CD4-positive, alpha-beta T cell treated with Interleukin-21 for 1 hour (primary cell): ENCODE results near the gene ARMC12.
A peak's percentile ranks its signal among the peaks of the same experiment; 100 is the strongest.
"Not testable (repeated sequence)": the region's sequence is repeated elsewhere in the genome, so short reads cannot be mapped to it uniquely, and the experiment has no call there.

Experiments
- DNase-seq: peaks from one replicate; pipeline ENCODE4 v3.0.0-alpha.2; 2020

The ARMC12 gene

DNA sequence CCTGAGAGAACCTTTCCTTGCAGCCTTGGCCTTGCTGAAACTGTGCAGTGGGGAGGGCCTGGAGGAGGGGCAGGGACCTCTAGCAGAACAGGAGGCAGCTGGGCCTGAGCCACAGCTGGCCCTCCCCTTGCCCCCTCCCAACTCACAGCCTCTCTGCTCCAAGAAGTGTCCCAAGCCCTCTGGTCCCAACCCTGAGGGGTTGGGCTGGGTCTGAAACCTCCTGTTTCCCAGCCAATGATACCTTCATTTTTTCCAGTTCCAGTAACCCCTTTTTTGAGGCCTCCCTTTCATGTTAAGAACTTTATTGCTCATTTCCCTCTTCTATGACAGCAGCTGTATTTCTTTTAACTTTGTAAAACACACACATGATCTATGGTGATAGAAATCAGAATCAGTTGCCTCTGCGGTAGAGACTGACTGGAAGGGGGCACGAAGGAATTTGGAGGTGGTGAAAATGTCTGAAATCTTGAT is 17.9 kb upstream of the ARMC12 start:
- no peak for DNase-seq

DNA sequence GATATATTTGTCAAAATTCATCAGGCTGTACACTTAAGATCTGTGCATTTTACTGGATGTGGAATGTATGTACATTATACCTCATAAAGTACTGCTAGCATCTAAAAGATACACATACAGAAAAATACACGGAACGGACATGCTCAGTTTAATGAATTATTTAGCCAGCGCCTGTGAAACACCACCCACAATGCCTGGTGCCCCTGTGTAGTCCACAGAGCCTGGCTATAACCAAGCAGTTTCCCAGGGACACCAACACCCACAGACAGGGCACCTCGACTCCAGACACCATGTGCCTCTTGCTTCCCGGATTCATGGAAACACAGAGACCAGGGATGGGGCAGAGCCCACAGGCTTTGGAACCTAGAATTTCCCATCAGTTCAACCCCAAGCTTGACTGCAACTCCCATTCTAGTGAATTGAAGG is 17.4 kb upstream of the ARMC12 start:
- no peak for DNase-seq

DNA sequence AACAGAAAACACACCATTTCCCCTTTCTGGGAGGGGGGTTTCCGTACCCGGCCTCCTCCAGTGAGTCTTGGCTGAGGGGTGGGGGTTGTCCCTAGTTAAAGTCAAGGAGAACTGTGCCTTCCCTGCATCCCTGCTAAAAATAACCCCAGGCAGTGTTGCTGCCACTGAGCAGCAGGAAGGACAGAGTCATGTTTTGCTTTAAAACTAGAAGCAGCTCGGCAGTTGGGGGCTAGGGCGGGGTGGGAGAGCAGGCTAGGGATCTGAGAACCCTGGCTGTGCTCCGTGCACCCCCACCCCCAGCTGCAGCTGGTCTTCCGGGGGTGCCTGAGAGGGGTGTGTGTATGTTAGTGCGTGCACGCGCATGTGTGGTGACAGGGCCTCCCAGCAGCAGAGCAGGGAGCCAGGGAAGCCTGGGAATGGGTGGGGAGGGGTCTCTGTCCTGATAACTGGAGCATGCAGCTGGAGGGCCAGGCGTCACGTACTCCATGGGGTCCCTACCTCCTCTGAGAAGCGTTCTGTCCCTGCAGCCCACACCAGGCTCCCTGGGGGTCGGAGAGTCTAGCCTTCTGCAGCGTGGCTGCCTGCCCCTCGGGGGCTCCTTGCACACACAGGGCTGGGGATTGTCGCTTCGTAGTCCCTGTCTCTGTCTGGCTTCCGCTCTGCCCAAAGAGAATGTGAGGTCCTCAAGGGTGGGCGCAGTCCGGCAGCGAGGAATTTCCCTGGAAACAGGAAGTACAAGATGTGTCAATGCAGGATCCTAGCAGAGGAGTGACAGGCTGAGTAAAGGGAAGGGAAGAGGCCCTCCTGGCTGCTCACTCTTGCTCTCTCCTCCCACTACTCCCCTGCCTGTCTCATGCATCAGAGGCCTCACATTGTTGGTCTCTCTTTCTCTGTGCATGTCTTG is 16.8 kb upstream of the ARMC12 start:
- DNase-seq: peak; percentile 38

DNA sequence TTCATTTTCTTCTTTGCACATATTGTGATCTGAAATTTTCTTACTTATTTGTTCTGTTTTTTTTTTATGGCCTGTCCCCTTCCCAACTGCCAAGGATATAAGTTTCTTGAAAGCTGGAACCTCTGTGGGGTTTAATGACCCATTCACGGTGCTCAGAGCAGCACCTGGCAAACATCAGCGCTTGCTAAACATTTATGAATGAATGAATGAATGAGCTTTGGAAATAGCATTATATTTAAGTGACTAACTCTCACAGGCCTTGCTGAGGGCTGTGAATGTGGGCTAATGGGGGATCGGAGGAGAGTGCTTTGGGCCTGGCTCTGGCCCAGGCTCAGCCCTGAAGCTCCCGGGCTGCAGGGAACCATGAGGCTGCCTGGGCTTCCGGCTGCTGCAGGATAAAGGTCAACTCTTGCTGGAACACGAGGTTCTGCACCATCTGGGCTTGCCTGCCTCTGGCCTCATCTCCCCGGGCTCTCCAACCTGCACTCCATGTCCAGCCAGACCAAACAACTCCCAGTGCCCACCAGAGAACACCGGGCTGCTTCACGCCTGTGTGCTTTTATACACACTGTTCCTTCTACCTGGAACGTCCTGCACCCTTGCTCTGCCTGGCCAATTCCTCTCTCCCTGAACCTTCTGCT is 14.6 kb upstream of the ARMC12 start:
- DNase-seq: no peak

DNA sequence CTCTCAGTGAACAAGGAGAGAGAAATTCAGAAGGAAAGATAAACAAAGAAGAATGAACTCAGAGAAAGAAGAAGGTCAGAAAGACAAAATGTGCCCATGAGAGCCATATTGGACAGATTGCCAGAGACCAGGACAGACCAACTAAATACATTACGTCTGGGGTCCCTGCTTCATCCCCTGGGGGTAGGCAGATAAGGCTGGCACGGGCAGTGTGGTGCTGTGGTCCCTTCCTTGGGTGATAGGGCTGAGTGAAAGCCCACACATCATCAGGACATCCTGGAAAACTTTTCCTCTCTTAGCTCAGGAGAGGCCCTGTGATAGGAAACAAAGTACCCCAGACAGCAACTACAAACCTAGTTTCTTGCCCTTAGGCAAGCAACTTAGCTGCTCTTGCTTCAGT is 13.2 kb upstream of the ARMC12 start:
- no peak for DNase-seq

DNA sequence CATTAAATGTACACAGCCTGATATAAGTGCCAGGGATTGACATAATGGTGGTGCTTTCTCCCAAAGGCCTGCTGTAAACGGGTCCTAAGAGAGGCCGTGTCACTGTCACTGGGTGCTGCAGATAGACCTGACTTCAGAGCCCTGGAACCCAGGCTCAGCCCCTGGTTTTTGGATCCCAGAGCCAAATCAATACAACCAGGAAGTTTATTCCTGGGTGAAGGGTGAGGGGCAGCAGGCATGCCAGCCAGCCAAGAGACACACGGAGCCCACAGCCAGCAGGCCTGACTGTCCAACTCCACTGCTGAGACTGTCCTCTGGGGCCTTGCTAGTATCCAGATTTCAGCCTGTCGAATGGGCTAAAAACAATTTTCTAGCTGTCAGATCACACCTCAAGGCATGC is 12.8 kb upstream of the ARMC12 start:
- DNase-seq: no peak

DNA sequence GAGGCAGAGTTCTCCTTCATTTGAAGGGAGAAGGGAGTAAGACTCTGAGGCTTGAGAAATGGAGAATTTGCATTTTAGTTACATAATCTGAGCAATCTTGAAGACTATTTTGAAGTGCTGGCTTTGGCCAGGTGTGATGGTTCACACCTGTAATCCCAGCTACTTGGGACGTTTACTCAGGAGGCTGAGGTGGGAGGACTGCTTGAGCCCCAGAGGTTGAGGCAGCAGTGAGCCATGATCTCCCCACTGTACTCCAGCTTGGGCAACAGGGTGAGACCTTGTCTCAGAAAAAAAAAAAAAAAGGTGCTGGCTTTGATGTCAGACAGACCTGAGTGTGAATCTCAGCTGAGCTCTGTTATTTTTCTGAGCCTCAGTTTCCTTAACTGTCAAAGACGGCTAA is 12.4 kb upstream of the ARMC12 start:
- DNase-seq: no peak

DNA sequence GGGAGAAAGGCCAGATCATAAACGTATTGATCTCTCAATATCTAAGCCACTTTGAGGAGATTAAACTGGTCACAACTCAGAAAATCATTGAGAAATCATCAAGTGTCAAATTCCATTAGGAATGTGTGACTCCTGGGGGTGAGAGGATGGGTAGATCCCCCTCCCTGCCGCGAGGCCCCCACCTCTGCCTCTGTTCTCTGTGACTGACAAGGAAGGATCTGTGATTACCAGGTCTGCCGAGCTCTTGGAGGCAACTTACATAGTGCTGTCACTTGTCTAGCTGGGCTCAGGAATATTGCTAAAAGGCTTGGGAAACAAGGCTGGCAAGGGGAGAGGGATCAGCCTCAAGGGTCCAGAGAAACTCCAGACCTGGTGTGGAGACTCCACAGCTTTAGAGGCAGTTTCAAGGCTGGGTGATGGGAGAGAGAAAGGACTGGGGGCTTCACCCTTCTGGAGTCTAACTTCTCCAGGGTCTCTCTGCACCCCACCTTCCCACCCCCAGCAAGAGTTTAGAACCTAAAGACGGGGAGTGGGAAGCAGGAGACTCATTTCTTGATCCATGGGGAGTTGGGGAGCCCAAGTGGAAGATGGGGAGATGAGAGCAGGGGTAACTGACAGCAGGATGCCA is 11.6 kb upstream of the ARMC12 start:
- no peak for DNase-seq

DNA sequence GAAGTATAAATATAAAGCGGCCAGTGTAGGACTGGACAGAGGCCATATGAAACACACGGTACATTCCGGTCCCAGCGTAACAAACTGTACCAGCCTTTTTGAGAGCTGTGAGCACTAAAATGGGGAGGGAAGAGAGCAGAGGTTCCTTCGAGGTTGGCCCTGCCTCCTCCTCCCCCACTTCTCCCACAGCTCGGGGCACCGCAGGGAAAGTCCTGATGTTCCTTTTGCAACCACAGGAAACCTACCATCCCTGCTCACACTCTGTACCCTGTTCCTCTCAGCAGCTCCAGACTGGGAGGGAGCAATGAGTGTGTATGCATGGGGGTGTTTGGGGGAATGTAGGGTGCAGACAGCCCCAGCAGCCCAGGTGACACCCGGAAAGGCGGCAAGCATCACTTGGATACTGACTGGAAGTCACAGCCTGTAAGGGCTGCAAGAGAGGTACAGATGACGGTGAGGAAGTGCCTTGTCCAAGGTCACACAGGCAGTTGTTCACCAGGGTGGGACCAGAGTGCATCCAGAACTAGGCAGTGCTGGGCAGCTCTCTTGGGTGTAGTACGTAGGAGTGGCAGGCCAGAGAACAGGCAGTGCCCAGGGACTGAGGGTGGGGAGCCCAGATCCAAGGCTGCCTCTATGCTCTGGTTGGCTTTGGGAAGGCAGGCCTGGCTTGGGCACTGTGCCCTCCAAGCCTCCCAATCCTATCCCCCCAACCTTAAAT is 11.0 kb upstream of the ARMC12 start:
- DNase-seq: no peak

DNA sequence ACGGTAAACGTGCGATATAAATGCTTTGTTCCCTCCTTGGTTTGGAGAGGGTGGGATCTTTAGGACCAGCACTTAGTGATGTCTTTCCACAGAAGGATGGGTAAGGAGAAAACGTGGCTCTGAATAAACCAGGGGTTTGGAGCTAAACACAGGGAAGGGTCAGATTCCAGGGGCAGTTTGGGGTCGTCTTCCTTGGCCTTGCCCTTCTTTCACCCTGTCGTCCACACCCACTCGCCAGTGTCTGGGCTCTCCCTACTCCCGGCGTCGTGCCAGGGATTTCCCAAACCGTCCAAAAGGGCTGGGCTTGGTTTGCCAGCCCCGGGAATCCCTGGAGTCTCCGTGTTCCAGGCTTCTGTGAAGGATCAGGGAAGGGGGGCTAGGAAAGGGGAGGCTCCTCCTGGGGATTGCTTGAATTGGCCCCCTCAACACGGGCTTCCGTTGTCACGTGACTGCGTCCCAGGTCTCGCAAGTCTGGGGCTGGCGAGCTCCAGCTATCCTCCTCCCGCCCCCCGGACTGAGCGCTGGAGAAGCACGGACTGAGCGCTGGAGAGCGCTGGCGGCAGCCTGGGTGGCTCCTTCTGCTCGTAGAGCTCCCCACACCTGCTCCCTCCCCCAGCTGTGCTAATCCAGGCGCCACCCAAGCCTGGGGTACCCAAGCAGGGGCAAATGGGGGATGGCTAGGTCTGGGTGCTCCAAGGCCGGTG is 9.4 kb upstream of the ARMC12 start:
- no peak for DNase-seq

DNA sequence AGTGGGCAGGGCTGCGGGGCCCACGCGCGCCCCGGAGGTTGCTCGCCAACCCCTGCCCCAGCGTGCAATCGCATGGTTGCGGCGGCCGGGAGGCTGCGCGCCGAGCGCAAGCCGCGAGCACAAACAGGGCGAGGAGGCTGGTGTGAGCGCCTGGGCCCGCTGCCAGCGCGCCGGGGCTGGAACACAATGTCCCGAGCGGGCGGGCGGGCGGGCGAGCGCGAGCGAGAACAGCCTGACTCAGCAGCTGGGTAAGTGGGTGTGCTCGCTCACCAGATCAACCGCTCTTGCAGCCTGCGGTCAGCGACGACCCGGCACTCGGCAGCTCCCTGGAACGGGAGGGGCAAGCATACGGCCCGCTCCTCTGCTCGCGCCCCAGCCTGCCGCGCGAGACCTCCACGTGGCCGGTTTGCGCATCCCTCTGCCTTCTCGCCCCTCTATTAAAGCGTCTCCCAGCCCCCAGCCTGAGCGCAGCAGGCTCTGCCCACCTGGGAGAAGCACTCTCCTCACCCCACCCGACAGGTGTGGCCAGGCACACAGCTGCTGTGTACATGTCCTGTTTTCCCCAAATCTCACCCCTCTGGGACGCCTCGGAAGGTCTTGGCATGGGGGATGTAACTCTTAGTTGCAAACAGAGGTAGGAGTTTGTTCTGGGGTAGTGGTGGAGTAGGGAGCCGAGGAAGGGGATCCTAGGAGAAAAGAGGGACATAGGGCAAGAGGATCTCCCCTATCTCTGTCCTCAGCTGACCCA is 8.7 kb upstream of the ARMC12 start:
- peak; percentile 91 for DNase-seq

DNA sequence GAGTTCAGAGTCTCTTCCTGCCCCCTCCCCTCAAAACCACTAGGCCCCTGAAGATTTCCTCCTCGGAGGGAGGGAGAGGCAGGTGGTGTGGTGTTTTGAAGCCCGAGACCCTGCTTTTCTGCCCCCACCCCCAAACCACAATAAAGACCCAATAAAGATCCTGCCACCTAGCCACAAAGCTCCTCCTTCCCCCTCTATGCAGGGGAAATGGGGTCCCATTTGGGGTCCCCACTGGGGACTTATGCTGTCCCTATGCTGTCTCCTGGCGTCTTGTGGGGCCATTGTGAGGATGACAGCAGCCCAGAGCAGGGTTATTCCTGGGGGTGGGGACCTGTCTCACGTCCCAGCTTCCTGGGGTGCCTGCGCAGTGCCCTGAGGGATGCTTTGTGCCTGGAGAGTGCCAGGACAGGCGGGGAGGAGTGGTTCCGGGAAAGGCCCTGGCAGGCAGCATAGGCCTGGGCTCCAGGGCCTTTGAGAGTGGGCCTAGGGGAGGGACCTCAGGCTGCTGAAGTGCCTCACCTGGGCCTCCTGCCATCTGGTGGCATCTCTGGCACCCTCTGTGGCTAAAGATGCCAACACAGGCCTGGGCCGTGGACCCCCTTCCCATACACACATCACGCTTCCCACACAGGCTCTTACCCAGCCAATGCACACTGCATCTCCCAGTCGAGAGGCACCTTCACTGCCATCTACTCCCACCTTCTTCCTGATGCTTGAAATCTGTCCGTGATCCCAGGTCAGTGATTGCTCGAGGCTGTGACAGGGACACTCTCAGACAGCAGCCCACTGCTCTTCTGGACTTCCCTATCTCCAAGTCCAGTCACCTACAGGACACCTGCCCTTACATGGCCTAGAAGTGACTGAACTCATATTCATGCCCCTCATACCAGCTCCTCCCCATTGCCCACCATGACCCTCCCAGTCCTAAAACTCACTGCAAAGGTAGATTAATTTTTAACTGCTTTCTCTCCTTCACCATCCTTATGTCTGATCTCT is 7.9 kb upstream of the ARMC12 start:
- DNase-seq: peak; percentile 53

DNA sequence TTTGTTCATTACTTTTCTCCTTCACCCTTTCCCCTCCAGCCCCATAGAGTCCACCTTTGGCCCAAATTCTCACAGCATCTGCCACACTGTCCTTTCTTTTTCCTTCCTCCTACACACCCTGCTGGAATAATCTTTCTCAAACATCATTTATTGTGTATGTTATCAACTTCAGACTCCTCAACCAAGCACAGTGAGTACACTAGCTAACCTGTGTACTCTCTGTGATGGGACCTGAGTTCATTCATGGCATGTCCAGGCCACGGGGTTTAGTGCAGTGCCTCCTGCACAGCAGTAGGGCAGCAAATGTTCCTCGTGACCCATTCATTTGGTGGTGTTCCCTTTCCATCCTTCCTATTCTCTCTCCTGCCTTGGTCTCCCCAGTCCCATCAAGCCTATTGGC is 7.1 kb upstream of the ARMC12 start:
- no peak for DNase-seq

DNA sequence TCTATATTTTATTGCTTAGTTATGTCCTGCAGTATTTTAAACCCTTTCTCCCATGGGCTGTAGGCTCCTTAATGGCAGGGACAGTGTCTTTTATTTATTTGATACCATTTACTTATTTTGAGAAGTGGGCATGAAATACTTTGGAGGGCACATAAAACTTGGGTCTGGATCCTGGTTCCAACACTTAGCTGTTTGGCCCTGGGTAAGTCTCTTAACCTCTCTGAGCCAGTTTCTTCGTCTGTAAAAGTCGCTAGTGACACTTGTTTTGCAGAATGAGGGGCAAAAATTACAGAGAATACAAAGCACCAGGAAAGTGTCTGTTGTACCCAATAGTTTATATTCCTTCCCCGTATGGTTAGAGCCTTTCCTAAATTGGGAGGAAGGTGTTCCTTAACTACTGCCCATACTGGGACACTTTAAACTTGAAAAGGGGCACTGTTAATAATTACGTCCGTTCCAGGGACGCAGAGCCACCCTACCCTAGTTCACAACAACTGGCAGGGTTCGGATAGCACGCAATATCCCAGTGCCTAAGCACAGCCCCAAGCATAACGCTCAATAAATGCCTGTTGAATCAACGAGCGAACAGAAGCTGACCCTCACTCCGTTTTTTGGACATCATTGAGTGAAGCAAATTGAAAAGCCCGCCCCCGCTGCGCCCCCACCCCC is 6.0 kb upstream of the ARMC12 start:
- no peak for DNase-seq

DNA sequence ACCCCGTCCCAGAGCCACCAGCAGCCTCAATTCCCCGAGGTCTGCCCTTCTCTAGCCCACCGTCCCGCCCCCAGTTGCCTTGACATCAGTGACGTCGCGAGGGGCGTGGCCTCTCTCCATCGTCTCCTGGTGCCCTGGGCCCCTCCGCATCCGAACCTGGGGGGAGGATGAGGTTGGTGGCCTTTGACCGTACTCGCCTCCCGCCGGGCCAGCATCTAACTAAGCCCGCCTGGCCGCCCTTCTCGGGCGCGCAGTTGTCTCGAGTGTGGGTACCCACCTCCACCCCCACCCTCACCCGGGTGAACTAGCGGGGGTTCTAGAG is 5.5 kb upstream of the ARMC12 start:
- peak; percentile 93 for DNase-seq

DNA sequence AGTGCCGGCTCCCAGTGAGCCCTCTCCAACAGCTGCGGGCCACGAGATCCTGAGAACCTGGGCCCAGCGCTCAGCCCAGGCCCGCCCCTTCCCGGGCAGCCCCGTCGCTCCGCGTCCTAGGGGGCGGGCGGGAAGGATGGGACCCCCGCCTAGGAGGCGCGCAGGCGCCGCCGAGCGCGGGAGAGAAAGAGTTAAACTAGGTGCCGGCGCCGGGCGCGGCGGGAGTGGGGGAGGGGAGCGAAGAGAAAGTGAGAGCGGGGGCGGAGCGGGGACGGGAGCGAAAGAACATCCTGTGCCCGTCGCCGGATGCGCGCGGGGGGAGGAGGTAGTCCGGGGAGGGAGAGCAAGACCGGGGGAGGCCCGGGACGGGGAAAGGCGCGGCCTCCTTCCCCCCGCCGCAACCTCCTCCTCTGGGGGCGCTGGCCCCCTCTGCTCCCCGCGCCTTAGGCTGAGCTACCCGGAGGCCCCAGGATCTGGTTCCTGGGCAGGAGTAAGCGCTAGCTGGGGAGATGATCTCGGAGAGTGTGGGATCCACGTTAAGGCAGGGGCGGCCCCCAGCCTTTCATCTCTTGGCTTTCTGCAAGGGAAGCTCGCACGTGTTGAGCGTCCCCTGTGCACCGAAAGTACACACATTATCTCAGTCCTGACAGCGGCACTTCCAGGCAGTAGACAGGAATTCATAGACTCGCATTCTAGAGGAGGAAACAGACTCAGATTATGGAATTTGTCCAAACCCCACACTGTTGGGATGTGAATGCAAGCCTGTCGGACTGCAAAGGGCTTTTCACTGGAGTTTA is 4.9 kb upstream of the ARMC12 start:
- peak; percentile 93 for DNase-seq

DNA sequence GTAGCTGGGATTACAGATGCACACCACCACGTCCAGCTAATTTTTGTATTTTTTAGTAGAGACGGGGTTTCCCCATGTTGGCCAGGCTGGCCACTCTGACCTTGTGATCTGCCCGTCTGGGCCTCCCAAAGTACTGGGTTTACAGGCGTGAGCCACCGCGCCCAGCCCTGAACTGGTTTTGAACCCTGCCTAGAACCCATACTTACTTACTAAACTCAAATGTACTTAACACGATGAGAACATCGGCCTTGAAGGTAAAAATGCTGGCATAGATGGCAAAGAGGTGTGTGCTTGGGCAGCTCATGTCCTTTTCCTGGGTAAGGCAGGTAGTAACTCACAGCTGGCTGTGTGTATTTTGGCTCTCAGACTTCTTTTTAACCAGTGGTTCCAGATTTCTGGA is 3.2 kb upstream of the ARMC12 start:
- no peak for DNase-seq

DNA sequence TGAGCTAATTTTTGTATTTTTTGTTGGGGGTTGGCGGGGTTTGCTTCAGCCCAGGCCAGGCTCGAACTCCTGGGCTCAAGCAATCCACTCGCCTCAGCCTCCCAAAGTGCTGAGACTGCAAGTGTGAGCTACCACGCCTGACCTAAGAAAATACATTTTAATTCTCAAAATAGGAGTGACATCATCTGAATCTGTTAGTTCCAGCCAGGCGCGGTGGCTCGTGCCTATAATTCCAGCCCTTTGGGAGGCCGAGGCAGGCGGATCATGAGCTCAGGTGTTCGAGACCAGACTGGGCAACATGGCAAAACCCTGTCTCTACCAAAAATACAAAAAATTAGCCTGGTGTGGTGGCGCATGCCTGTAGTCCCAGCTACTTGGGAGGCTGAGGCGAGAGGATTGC is 2.5 kb upstream of the ARMC12 start:
- not testable (repeated sequence) for DNase-seq

DNA sequence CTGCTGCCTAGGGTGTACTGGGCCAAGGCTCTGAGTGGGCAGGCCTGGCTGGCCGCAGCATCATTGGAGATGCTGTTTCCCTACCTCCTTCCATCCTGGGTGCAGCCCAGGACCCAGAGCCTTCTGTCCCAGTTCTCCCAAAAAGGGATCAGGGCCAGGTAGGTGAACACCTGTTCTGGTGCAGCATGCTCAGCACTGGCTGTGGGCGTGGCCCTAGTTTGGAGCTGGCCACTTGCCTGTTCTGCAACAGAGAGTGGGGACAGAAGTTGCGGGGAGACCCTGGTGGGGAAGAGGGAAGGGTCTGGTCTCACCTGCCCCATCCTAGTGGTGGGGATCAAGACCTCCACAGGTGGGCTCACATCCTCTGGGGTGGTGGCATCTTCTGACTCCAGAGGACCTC is 1.4 kb upstream of the ARMC12 start:
- no peak for DNase-seq
